Brain microvascular endothelial cell (primary cell): ENCODE data around the gene COASY.

Experiments
- DNase-seq: peaks from one replicate; pipeline ENCODE4 v3.0.0-alpha.2; 2020
- H3K27ac ChIP-seq: fragments of 250-450 bp; sonication (Bioruptor Pico); 2 replicates; pipeline ENCODE4 v1.5.1; 2020; ENCODE audit warnings: mild to moderate bottlenecking, moderate library complexity
- H3K27me3 ChIP-seq: fragments of 250-450 bp; sonication (Bioruptor Pico); replicated peaks from 2 replicates; pipeline ENCODE4 v1.5.1; 2020; ENCODE audit warnings: mild to moderate bottlenecking
- H3K36me3 ChIP-seq: fragments of 250-450 bp; sonication (Bioruptor Pico); replicated peaks from 2 replicates; pipeline ENCODE4 v1.5.1; 2020; ENCODE audit warnings: mild to moderate bottlenecking
- H3K4me3 ChIP-seq: 2 replicates; pipeline ENCODE4 v1.5.1; 2011; ENCODE audit warnings: low read depth, mild to moderate bottlenecking, control low read depth, low read length, moderate library complexity
- in situ Hi-C: cut with HindIII; loops from 2 replicates; pipeline ENCODE4 v1.10.0; 2017; ENCODE audit warnings: low sequenced_read_pairs, low pct_ligation_motif_present
- TF ChIP-seq, protein P1 (sequence below): IDR thresholded peaks from 2 replicates; pipeline ENCODE4 v1.5.1; 2011; ENCODE audit warnings: low read depth, mild to moderate bottlenecking, moderate library complexity, low read length, control low read depth, inconsistent platforms; ENCODE audit errors: missing control alignments

COASY gene

DNA sequence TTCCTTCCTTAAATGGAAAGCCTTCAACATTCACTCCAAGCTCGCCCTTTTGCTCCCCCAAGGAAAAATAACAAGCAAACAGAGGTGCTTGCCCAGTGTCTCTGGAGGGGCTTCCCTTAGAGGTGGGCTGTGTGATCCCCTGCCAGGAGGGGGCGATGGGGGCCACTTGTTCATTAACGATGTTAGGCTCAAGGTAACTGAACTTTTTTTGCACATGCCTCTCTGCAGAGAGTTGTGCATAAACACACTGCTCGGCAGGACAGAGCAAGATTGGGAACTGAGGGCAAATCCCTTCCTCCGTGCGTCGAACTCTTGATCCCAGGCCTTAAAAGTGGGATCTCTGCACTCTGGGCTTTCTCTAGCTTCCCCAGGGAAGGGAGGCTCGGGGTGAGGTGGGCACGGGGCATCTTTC is 41.4 kb upstream of the COASY start:
- TF ChIP-seq, protein P1, sequence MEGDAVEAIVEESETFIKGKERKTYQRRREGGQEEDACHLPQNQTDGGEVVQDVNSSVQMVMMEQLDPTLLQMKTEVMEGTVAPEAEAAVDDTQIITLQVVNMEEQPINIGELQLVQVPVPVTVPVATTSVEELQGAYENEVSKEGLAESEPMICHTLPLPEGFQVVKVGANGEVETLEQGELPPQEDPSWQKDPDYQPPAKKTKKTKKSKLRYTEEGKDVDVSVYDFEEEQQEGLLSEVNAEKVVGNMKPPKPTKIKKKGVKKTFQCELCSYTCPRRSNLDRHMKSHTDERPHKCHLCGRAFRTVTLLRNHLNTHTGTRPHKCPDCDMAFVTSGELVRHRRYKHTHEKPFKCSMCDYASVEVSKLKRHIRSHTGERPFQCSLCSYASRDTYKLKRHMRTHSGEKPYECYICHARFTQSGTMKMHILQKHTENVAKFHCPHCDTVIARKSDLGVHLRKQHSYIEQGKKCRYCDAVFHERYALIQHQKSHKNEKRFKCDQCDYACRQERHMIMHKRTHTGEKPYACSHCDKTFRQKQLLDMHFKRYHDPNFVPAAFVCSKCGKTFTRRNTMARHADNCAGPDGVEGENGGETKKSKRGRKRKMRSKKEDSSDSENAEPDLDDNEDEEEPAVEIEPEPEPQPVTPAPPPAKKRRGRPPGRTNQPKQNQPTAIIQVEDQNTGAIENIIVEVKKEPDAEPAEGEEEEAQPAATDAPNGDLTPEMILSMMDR, result peak; percentile 51
- in situ Hi-C loops, result loop anchor here (25.0 kb wide), 1 partner anchor 208 kb away; no protein-coding TSS in a partner anchor
- peak overlapping the region; percentile 99 for H3K27ac ChIP-seq
- H3K4me3 ChIP-seq, result no peak overlapping the region
- H3K36me3 ChIP-seq, result no peaks in the 10 kb centered on the region
- peak; percentile 39 for DNase-seq
- H3K27me3 ChIP-seq, result no peaks in the 10 kb centered on the region

DNA sequence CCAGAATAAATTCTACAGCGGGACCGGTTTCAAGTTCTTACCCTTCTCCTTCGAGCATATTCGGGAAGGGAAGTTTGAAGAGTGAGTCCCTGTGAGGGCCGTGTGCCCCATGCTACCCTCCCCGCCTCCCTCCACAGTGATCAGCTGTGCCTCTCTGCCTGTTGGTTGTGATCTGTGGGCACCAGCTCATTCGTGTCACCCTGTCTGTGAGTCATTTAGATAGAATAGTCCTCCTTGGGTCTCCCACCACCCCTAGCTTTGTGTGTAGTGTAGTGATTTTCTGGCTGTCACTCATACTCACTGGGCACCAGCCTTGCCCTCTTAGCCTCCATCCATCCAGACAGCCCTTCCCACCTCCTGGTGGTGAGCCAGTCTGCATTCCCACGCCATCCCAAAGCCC is 40.9 kb upstream of the COASY start:
- DNase-seq, result no peak
- H3K4me3 ChIP-seq, result no peak overlapping the region
- in situ Hi-C loops, result loop anchor here (25.0 kb wide), 1 partner anchor 209 kb away; no protein-coding TSS in a partner anchor
- no peaks in the 10 kb centered on the region for H3K27me3 ChIP-seq
- H3K36me3 ChIP-seq, result no peaks in the 10 kb centered on the region
- peak overlapping the region; percentile 99 for H3K27ac ChIP-seq
- TF ChIP-seq, protein P1, result peak; percentile 11

DNA sequence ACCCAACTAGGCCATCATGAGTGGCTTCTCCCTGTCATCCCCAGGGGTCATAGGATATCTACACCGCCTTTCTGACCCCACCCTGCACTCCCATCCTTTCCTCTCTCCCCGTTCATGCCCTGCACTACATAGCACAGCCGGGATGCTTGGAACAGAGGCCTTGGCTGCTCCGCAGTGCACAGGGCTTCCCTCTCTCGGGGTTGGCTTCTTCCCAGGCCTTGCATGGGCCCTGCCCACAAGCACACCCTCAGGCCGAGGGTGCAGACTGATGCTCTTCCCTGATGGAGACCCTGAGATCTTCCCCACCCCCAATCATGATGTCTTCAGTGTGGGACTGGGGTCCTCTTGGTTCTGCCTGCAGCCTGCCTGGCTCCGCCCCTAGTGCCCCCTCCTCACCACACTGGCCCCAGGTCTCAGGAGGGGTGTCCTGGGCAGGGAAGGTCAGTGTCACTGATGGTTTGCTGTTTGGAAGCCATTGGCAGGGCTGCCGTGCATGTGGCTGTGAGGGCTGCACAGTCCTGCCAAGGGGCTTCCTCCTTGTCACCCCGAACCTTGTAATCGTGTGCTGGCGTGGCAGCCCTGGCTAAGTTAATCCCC is 40.2 kb upstream of the COASY start:
- peak overlapping the region; percentile 99 for H3K27ac ChIP-seq
- no peaks in the 10 kb centered on the region for H3K36me3 ChIP-seq

DNA sequence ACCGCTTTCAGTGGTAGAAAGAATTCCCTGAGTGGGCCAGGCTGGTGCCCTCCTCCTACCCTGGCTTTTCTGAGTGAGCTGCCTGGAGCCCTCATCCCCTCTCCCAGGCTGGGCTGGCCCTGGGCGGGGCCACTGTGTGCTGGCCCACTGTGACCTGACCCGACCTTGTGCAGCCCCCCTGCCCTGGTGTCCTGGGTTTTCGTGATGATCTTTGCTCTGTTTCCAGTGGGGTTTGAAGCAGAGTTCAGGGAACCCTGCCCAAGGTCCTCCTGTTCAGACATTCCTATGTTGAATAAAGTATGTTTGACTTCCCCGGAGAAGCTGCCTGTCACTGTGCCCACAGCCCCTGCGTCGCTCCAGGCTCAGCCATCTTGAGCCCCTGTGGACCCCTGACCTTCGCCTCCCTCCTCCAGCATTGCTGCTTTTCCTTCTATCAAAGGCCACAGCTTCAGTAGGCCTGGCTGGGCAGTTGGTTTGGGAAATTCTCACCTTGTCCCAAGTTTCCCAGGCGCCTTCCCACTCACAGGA is 39.6 kb upstream of the COASY start:
- DNase-seq, result no peak
- no peaks in the 10 kb centered on the region for H3K36me3 ChIP-seq
- no peak overlapping the region for H3K4me3 ChIP-seq
- H3K27me3 ChIP-seq, result no peaks in the 10 kb centered on the region
- TF ChIP-seq, protein P1, result no peak
- in situ Hi-C loops, result loop anchor here (25.0 kb wide), 1 partner anchor 210 kb away; no protein-coding TSS in a partner anchor
- H3K27ac ChIP-seq, result peak overlapping the region; percentile 99

More for the DNA sequence above, 40.2 kb upstream of the COASY start:
- TF ChIP-seq, protein P1, result no peak
- no peak for DNase-seq
- H3K27me3 ChIP-seq, result no peaks in the 10 kb centered on the region
- in situ Hi-C loops, result loop anchor here (25.0 kb wide), 1 partner anchor 209 kb away; no protein-coding TSS in a partner anchor
- no peak overlapping the region for H3K4me3 ChIP-seq

DNA sequence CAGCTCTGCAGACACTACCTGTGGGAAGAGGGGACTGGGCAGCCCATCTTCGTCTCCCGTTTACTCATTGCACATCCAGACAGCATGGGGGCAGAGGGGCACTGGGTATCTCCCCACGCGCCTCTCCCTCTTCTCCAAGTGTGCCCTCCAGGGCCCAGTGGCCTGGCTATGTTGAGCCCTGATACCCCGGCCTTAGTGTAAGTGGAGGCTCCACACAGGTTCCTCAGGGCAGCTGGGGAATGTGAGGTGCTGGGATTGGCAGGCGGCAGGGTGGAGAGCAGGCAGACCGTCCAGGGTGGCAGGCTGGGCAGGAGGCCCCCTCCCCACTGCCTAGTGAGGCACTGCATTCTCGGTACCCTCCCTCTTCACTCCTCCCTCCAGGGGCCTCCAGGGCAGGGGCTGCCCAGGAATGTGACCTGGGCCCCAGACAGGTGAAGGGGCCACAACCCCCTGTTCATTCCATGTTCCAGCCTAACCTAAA is 39.1 kb upstream of the COASY start:
- DNase-seq, result no peak
- Histone ChIP-seq H3K4me3 (no peak overlapping the region), H3K27me3 (no peaks in the 10 kb centered on the region), H3K36me3 (no peaks in the 10 kb centered on the region), H3K27ac (no peak overlapping the region)
- TF ChIP-seq, protein P1, result no peak
- in situ Hi-C loops, result loop anchor here (25.0 kb wide), 1 partner anchor 211 kb away; no protein-coding TSS in a partner anchor

DNA sequence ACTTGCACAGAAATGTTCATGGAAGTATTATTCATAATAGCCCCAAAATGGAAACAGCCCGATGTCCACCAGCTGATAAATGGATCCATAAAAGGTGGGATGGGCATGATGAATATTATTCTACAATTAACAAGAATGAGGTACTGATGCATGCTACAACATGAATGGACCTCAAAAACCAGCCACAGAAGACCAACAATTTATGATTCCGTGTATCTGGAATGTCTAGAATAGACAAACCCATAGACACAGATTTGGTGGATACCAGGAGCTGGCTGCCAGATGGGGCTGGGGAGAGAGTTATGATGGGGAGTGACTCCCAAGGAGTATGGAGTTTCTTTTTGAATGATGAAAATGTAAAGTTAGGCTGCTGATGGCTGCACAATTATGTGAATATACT is 36.7 kb upstream of the COASY start:
- no peaks in the 10 kb centered on the region for H3K27me3 ChIP-seq
- H3K36me3 ChIP-seq, result no peaks in the 10 kb centered on the region
- in situ Hi-C loops, result no loop called here
- DNase-seq, result peak; percentile 47
- TF ChIP-seq, protein P1, result no peak
- peak overlapping the region; percentile 64 for H3K27ac ChIP-seq
- no peak overlapping the region for H3K4me3 ChIP-seq
